Left lung (tissue), 10 donors: ENCODE measurements around the gene RASL10A. TPM values are rescaled to one million over a fixed set of nuclear protein-coding genes. Genes with fewer than 3 reads are reported as not detected.
A peak's percentile ranks its signal among the peaks of the same experiment; 100 is the strongest.

Experiments used
- ATAC-seq: fragments of 200-7000 bp; cut with Tn5 transposase; one replicate; pipeline ENCODE4 v1.9.1; 2020; ENCODE audit warnings: moderate library complexity
- DNase-seq, 4 donors: peaks; one replicate each; pipeline ENCODE4 v3.0.0-alpha.2; 2013 to 2020
- H3K27ac ChIP-seq, 2 donors: fragments of 200-600 bp; sonication (generic) in 1 of 2; one replicate each; pipeline versions ENCODE4 v1.5.0 to v1.8.0; 2020 to 2021
- H3K27me3 ChIP-seq, 2 donors: fragments of 200-600 bp; sonication (generic) in 1 of 2; one replicate each; pipeline versions ENCODE4 v1.5.0 to v1.8.0; 2020 to 2021
- H3K36me3 ChIP-seq, 2 donors: fragments of 200-600 bp; sonication (generic) in 1 of 2; one replicate each; pipeline versions ENCODE4 v1.5.0 to v1.8.0; 2020 to 2021
- H3K4me1 ChIP-seq, 2 donors: fragments of 200-600 bp; one replicate each; pipeline ENCODE4 v1.8.0; 2021
- H3K4me3 ChIP-seq, 2 donors: fragments of 200-600 bp; sonication (generic) in 1 of 2; one replicate each; pipeline versions ENCODE4 v1.5.0 to v1.8.0; 2020 to 2021; ENCODE audit warnings: mild to moderate bottlenecking in 1 of 2
- H3K9me3 ChIP-seq, 2 donors: fragments of 200-600 bp; sonication (generic) in 1 of 2; one replicate each; pipeline versions ENCODE4 v1.5.0 to v1.8.0; 2020 to 2021
- CTCF ChIP-seq, 2 donors: fragments of 200-600 bp; sonication (generic) in 1 of 2; IDR thresholded peaks; one replicate each; pipeline versions ENCODE4 v1.5.0 to v1.8.0; 2021; ENCODE audit warnings: antibody characterized with exemption in 2 of 2
- intact Hi-C, 2 donors: fragments of 100-400 bp; cut with DNase I; formaldehyde crosslinking; loops; one replicate each; pipeline versions ENCODE4 v1.11.2 to v1.14.2; 2022
- polyA plus RNA-seq, 6 donors: library from polyadenylated mRNA; unstranded; fragments of 120-200 nt; gene quantifications; one replicate each; pipeline ENCODE4 v1.2.1, GENCODE V29; 2013; ENCODE audit not compliant: insufficient read length in 6 of 6
- total RNA-seq, 2 donors: library from RNA; stranded (reverse); fragmentation: NEBNext Ultra II Directional; extraction: Animal tissue kit (Norgen Biotek cat#: 25700); gene quantifications; one replicate each; pipeline ENCODE4 v1.2.1, GENCODE V29; 2021
- donor health status: DM: no; HTN: yes; CAD: no.
- donor health status: DM: no; HTN: no; CAD: no.

RASL10A gene
- total and polyA plus RNA-seq, 8 donors: 0.21 to 1.8 (median 0.52) TPM; not detected in 1

GRCh38 chr22:29342577-29343312 is 27.2 kb upstream of the RASL10A start:
- no peak overlapping the region for H3K4me3 ChIP-seq
- H3K27ac ChIP-seq: no peak overlapping the region
- no peaks in the 10 kb centered on the region for H3K27me3 ChIP-seq
- no peak for TF ChIP-seq CTCF (IDR thresholded peaks at IDR 0.05)
- intact Hi-C loops: no loop called here
- no peaks in the 10 kb centered on the region for H3K9me3 ChIP-seq
- peaks cover 0 to 100% of the 10 kb centered on the region in 2 donors for H3K36me3 ChIP-seq
- peak; percentile 12 for ATAC-seq
- H3K4me1 ChIP-seq: no peaks in the 10 kb centered on the region
- no peak for DNase-seq

- Histone ChIP-seq H3K27me3 (no peaks in the 10 kb centered on the region), H3K36me3 (peaks cover 0 to 100% of the 10 kb centered on the region in 2 donors), H3K4me3 (no peak overlapping the region), H3K4me1 (no peaks in the 10 kb centered on the region), H3K9me3 (no peaks in the 10 kb centered on the region), H3K27ac (no peak overlapping the region)
- TF ChIP-seq CTCF (IDR thresholded peaks at IDR 0.05): no peak
- ATAC-seq: no peak
- no peak for DNase-seq
- intact Hi-C loops: no loop called here
Measured at GRCh38 chr22:29342177-29342576, 26.7 kb upstream of the RASL10A start.

- no peak overlapping the region for H3K27ac ChIP-seq
- intact Hi-C loops: no loop called here
- ATAC-seq: no peak
- no peaks in the 10 kb centered on the region for H3K27me3 ChIP-seq
- H3K9me3 ChIP-seq: no peaks in the 10 kb centered on the region
- no peak for DNase-seq
- no peak for TF ChIP-seq CTCF (IDR thresholded peaks at IDR 0.05)
- H3K4me1 ChIP-seq: no peaks in the 10 kb centered on the region
- H3K36me3 ChIP-seq: peaks cover 0 to 100% of the 10 kb centered on the region in 2 donors
- H3K4me3 ChIP-seq: no peak overlapping the region
Measured at GRCh38 chr22:29341849-29342127, 26.3 kb upstream of the RASL10A start.

- no peak for DNase-seq
- intact Hi-C loops: no loop called here
- H3K9me3 ChIP-seq: no peaks in the 10 kb centered on the region
- no peak for ATAC-seq
- peaks cover 0 to 100% of the 10 kb centered on the region in 2 donors for H3K36me3 ChIP-seq
- no peaks in the 10 kb centered on the region for H3K27me3 ChIP-seq
- TF ChIP-seq CTCF (IDR thresholded peaks at IDR 0.05): no peak
- no peak overlapping the region for H3K4me3 ChIP-seq
- no peaks in the 10 kb centered on the region for H3K4me1 ChIP-seq
- no peak overlapping the region for H3K27ac ChIP-seq
Measured at GRCh38 chr22:29341056-29341848, 25.8 kb upstream of the RASL10A start.

GRCh38 chr22:29340566-29340965 is 25.1 kb upstream of the RASL10A start:
- no peaks in the 10 kb centered on the region for H3K4me1 ChIP-seq
- peak in 1 of 4 donors; percentile 58 for DNase-seq
- peaks cover 0 to 100% of the 10 kb centered on the region in 2 donors for H3K36me3 ChIP-seq
- no peak overlapping the region for H3K4me3 ChIP-seq
- no peak for TF ChIP-seq CTCF (IDR thresholded peaks at IDR 0.05)
- no peak overlapping the region for H3K27ac ChIP-seq
- intact Hi-C loops: no loop called here
- no peak for ATAC-seq
- H3K9me3 ChIP-seq: no peaks in the 10 kb centered on the region
- no peaks in the 10 kb centered on the region for H3K27me3 ChIP-seq
